ENCODE data around the gene GALNT14.

GRCh38 chr2:30865892-30866681 is 272.2 kb downstream of the GALNT14 start:
- no peak for TF ChIP-seq FOXJ3 (CRISPR knock-in tag; IDR thresholded peaks at IDR 0.05; ENCODE audit: borderline replicate concordance)
- no peak for TF ChIP-seq RELA (CRISPR knock-in tag; IDR thresholded peaks at IDR 0.05; ENCODE audit: borderline replicate concordance)
- TF ChIP-seq NR3C1 (CRISPR knock-in tag; conservative IDR thresholded peaks at IDR 0.05; ENCODE audit: low read depth): no peak
- no peak for TF ChIP-seq ZNF121 (CRISPR knock-in tag; IDR thresholded peaks at IDR 0.05)
- TF ChIP-seq CTCF (IDR thresholded peaks at IDR 0.05): no peak
- no peak for TF ChIP-seq JUN (CRISPR knock-in tag; IDR thresholded peaks at IDR 0.05)
